Sciatic nerve (tissue), 2 donors: ENCODE results near the gene PRPSAP2. TPM values are rescaled to one million over a fixed set of nuclear protein-coding genes. Genes with fewer than 3 reads are reported as not detected.

Experiments
- ATAC-seq: fragments of 200-7000 bp; cut with Tn5 transposase; one replicate; pipeline ENCODE4 v1.9.1; 2020; ENCODE audit warnings: mild to moderate bottlenecking, moderate library complexity
- DNase-seq: peaks from one replicate; pipeline ENCODE4 v3.0.0-alpha.2; 2020; ENCODE audit warnings: low spot score
- intact Hi-C: fragments of 100-400 bp; cut with DNase I; formaldehyde crosslinking; loops from one replicate; pipeline ENCODE4 v1.14.2; 2022
- total RNA-seq: library from RNA; stranded (reverse); fragmentation: NEBNext Ultra II Directional; extraction: Animal tissue kit (Norgen Biotek cat#: 25700); gene quantifications from one replicate; pipeline ENCODE4 v1.2.1, GENCODE V29; 2021
- donor health status: DM: no; HTN: no; CAD: no.
- donor health status: DM: no; HTN: no; CAD: no.

Gene PRPSAP2
- total RNA-seq, 1 donor from 2014 or later = 45.3 TPM

- DNase-seq (no peak), ATAC-seq (no peak)
- intact Hi-C loops = no loop called here
These were observed 98.7 kb downstream of the PRPSAP2 start for GRCh38 chr17:18956581-18956980.

GRCh38 chr17:18957831-18958230 is 99.9 kb downstream of the PRPSAP2 start:
- DNase-seq = no peak
- intact Hi-C loops = no loop called here
- ATAC-seq = no peak

DNA sequence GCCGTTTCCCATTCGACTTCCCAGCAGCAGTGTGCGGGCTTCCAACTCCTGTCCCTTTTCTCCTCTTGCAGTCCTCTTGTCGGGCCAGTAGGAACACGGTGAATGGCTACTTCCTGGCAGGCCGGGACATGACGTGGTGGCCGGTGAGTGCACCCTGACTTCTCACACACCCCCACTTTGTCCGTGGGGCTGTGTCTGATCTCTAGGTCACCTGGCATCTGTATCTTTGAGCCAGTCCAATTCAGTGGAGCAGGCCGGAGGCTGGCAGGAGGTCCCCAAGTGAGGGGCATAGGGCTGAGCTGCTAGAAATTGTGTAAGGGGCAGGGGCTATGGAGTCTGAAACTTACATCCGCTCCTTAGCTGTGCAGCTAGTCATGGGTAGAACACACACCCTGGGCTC is 100.7 kb downstream of the PRPSAP2 start:
- DNase-seq (no peak), ATAC-seq (no peak)
- intact Hi-C loops = no loop called here

DNA sequence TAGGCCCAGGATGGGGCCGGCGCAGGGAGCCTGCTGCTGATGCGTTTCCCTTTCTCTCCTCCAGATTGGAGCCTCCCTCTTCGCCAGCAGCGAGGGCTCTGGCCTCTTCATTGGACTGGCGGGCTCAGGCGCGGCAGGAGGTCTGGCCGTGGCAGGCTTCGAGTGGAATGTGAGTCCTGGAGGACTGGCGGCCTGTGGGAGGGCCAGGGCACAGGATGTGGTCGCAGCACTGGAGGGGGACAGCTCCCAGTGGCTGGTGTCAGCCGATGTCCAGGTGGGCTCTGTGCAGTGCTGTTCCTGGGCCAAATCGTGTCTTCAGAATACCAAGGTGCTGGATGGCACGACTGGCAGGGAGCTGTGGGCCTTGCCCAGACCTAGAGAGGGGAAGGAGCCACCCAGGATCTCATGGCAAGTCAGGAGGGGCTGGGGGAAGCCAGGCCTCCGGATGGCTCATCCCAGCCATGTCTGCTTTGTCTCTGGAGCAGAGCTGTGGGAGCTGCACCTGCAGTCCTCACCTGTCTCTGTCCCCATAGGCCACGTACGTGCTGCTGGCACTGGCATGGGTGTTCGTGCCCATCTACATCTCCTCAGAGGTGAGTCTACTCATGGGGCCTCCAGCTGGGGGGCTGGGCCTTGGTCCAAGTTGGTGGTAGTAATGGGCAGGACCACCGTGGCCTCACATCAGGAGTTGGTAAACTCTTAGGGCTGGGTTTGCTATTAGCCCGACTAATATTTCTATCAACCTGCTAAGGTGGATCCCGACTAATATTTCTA is 101.3 kb downstream of the PRPSAP2 start:
- no peak for DNase-seq
- intact Hi-C loops = no loop called here
- ATAC-seq = no peak

GRCh38 chr17:18959845-18960240 is 101.9 kb downstream of the PRPSAP2 start:
- no peak for ATAC-seq
- DNase-seq = no peak
- intact Hi-C loops = no loop called here

DNA sequence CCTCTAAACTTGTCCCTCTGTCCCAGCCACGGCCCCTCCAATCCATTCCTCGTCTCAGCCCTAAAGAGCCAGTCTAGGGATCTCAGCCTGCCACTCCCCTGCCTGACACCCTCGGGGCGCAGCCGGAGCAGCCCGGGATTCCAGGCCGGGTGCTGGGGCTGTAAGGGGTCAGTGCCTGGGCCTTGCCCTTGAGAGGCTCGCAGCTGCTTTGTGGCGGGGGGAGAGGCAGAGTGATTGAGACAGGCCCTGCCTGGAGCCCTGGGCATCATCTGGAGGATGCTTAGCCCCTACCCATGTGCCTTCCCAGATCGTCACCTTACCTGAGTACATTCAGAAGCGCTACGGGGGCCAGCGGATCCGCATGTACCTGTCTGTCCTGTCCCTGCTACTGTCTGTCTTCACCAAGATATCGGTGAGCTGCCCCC is 102.3 kb downstream of the PRPSAP2 start:
- intact Hi-C loops = no loop called here
- DNase-seq (no peak), ATAC-seq (no peak)

DNA sequence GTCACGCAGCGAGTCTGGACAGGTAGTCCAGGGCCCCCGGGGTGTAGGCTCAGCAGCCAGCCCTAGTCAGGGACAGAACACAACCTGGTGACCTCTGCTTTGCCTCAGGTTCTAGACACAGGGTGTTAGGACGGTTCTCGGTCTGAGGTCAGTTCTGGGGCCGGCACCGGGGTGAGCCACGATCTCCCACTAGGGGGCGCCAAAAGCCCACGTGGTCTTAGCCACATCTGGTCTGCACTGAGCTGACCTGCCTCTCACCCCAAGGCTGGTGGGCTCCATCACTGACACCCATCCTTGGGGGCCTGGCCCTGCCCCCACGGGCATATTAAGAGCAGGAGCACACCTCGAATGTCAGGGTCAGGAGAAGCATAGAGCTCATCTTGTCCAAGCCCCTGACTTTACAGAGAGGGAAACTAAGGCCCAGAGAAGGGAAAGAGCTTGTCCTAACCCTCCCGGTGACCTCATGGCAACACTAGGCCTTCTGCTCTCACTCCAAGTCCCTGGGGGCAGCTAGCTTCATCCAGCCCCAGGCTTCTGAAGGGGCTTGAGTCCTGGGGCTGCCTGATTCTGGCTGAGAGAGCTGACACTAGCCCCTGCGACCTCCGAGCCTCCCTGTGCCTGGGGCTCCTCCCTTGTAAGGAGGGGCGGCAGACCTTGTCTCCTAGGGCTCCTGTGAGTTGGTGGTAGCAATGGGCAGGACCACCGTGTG is 103.0 kb downstream of the PRPSAP2 start:
- intact Hi-C loops = no loop called here

DNA sequence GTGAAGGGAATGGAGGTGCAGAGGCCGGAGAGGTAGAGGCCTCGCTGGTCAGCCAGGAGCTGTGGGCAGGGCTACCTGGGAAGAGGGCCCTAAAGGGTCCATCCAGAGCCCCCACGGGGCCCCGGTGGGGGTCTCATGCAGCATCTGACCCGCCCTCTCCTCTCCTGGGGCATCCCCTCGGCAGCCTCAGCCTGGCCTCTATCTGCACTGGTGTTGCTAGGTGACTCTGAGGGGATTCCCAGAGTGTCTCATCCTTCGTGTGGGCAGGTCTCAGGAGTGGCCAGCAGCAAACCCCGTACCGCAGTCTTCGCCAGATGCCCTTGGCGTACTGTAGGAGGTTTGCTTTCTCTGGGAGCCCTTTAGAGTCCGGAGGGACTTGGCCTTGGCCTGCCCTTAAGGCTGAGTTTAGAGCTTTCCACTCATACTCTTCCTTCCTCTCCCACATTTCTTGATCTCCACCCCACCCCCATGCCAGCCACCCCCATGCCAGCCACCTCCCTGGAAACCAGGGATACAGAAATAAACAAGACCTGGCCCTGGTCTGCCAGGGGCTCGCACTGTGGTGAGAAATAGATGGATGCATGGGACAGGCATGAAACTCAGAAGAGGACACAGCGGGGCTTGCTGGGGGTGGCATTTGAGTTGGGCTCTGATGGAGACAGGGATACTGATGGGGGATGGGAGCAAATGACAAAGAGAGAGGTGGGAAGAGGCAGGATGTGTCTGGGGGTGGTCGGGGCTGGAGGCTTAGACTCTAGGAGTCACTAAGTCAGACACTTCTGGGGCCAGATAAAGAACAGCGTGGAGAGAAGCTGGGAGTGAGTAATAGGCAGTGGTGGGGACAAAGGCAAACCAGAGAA is 103.9 kb downstream of the PRPSAP2 start:
- DNase-seq = no peak
- ATAC-seq = no peak
- intact Hi-C loops = no loop called here

More for the DNA sequence above, 103.0 kb downstream of the PRPSAP2 start:
- ATAC-seq (peak; percentile 91), DNase-seq (peak; percentile 90)

DNA sequence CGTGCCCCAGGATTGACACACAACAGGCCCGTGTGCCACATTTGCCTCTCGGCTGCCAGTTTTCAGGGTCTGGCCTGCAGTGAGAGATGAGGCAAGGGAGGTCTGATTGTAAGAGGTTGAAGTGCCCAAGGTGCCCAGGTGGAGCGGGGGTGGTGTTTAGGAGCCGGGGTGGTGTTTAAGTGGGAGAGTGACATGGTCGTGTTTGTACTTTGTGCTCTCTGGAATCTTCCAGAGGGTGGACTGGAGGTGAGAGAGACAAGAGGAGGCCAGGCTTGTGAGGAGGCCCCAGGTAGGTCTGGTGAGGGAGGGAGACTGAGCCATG is 104.5 kb downstream of the PRPSAP2 start:
- ATAC-seq (no peak), DNase-seq (no peak)
- intact Hi-C loops = no loop called here

GRCh38 chr17:18963126-18964017 is 105.4 kb downstream of the PRPSAP2 start:
- ATAC-seq (no peak), DNase-seq (no peak)
- intact Hi-C loops = no loop called here

GRCh38 chr17:18964018-18964351 is 106.1 kb downstream of the PRPSAP2 start:
- intact Hi-C loops = no loop called here
- DNase-seq = no peak
- ATAC-seq = no peak

GRCh38 chr17:18964550-18964949 is 106.6 kb downstream of the PRPSAP2 start:
- DNase-seq (no peak), ATAC-seq (no peak)
- intact Hi-C loops = no loop called here

DNA sequence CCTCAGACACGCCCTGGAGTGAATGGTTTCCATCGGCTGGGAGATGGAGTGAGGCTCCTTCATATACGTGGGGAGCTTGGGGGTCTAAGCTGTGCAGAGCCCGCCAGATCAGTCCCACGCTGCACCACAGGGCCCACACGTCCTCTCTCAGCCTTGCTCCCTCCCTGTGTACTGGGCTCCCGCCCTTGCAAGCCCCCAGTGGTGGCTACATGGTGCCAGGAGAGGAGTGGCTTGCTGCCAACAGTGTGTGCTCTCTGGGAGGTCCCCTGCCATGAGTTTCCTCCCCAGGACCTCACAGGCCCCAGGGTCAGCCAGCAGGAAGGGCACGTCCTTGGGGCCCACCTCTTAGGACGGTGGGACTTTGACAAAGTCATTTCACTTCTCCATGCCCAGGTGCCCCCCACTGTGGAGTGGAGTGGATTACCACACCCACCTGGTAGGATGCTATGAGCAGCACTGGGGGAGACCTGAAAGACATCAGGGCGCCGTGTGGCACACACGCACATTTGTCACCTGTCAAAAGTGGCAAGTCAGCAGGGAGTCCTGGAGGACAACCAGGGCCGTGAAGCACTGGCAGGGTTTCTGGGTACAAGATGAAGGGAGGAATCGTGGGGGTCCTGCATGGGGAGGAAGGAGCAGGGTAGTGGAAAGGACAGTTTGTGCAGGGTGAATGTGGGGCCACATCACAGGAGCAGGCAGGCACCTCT is 107.8 kb downstream of the PRPSAP2 start:
- intact Hi-C loops = no loop called here
- DNase-seq (no peak), ATAC-seq (no peak)

DNA sequence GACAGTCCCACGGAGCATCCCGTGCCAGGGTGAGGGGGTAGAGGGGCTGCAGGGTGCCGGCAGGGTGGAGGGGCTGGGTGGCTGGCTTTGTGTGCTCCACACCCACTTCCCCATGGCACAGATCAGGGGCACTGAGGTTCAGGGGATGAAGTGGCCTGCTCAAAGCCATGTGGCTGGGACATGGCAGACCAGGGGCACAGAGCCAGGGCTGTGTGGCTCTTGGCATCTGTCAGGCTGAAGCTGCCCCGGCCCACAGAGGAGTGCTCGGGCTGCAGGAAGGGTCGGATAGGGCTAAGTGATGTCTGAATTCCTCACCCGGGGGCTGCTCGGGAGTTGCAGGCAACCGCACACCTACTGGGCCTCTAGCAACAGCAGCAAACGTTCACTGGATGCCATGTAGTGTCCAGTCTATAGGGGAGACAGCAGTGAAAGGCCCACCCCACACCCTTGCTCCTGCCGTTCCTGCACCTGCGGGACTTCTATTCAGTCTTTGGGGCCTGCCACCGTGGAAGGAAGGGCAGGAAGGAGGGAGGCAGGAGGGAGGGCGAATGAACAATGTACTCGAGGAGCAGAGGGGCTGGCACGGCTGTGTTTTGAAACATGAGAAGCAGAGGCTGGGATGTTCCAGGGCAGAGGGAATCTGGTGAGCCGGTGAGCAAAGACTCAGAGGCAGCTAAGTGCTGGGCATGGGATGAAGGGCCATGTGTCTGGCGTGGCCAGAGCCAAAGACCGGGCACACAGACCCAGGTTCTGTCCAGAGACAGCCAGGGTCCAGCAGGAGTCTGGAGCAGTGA is 109.1 kb downstream of the PRPSAP2 start:
- DNase-seq (no peak), ATAC-seq (no peak)
- intact Hi-C loops = no loop called here

DNA sequence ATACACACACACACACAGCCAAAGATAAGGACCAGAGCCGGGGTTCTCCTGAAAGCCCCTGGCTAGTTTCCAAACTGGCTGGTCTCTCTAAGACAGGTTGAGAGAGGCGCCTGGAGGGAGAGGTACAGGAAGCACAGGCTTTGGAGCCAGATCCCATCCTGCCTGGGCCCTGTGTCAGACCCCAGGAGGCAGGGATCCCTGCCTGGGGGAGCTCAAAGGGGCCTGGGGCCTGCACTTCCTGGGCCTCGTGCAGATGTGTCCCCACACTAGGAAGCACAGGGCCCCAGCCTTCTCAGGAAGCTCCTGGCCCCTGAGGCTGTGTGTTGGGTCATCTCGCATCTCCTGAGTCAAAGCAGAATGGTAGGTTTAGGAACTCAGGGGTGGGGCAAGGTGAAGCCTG is 110.0 kb downstream of the PRPSAP2 start:
- intact Hi-C loops = no loop called here
- ATAC-seq = no peak
- no peak for DNase-seq

DNA sequence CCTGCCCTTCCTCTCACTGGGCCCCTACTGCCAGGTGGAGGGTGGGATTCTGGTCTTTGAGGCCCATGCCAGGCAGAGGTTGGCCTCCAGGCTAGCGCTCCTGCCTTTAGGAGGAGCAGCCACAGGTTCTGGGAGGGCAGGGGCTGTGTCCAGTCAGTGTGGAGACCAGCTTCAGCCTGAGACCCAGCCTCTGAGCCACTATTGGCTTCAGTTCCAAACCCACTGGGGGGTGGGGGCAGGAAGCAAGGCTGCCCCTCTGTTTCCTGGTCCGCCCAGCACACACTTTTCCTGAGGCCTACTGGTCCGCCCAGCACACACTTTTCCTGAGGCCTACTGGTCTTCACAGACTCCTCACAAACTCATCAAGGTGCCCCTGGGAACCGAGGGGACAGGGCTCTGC is 110.4 kb downstream of the PRPSAP2 start:
- intact Hi-C loops = no loop called here
- DNase-seq = no peak
- no peak for ATAC-seq

DNA sequence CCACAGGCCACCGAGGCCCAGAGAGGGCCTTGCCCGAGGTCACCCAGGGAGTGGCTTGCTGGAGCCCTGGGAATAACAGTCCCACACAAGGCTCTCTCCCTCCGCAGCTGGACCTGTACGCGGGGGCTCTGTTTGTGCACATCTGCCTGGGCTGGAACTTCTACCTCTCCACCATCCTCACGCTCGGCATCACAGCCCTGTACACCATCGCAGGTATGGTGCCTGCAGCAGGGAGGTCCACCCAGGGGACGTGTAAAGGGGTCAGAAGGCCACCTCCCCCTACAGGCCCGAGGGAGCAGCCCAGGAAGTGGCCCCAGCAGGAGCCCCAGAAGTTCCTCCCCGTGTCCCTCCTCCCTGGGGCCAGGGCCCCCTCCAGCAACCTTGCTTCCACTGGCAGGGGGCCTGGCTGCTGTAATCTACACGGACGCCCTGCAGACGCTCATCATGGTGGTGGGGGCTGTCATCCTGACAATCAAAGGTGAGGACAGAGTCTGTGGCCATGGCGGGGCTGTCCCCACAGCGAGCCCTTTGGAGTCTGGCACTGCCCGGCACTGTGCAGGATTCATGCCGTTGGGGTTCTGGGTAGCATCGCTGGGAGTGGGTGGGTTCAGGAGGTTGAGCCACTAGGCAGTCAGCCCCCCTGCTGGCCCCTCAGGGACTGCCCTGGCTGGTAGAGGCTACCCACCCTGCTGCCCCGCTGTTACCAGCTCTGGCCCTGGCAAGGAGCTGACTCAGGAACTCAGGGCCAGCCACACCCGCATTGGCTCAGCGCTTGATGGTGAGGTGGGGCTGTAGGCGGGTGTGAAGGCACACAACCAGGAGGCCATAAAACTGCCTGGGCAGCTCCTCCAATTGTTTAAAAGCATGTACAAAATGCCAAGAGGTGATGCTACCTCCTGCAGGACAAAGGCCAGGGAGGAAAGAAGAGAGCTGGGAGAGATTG is 111.3 kb downstream of the PRPSAP2 start:
- no peak for DNase-seq
- intact Hi-C loops = no loop called here
- ATAC-seq = peak; percentile 49
